Left renal cortex interstitium (tissue), 4 donors: ENCODE measurements around the gene FKBP2. TPM values are rescaled to one million over a fixed set of nuclear protein-coding genes. Genes with fewer than 3 reads are reported as not detected.

Experiments
- DNase-seq, 4 donors: peaks; one replicate each; pipeline ENCODE4 v3.0.0-alpha.2; 2013; ENCODE audit warnings: low read depth in 4 of 4, low spot score in 2 of 4, missing footprints in 1 of 4
- polyA plus RNA-seq, 4 donors: library from polyadenylated mRNA; unstranded; fragments of 120-200 nt; gene quantifications; one replicate each; pipeline ENCODE4 v1.2.1, GENCODE V29; 2013; ENCODE audit not compliant: insufficient read length in 4 of 4

FKBP2 gene
- polyA plus RNA-seq: 100 to 1,000 TPM in 2 of 4 donors, 10 to 100 TPM in 2; 94.5 to 110 (median 102) TPM

- peak; percentile 82 to 93 (median 93) for DNase-seq
These were observed at the start of gene FKBP2 for GRCh38 chr11:64240435-64241240. Gene FKBP2 (plus strand): TSS chr11:64241095. CDS start chr11:64242388, 1,293 bp downstream.

GRCh38 chr11:64192434-64192833 lies 48.5 kb upstream of the FKBP2 start:
- no peak for DNase-seq

- no peak for DNase-seq
These were observed 44.3 kb upstream of the FKBP2 start for GRCh38 chr11:64196626-64197025.

GRCh38 chr11:64198511-64198910 lies 42.4 kb upstream of the FKBP2 start:
- DNase-seq: no peak

GRCh38 chr11:64201543-64201942 lies 39.4 kb upstream of the FKBP2 start:
- DNase-seq: no peak

GRCh38 chr11:64202992-64203391 lies 37.9 kb upstream of the FKBP2 start:
- DNase-seq: no peak

- no peak for DNase-seq
These were observed 37.3 kb upstream of the FKBP2 start for GRCh38 chr11:64203421-64204079.

- DNase-seq: no peak
These were observed 36.8 kb upstream of the FKBP2 start for GRCh38 chr11:64204080-64204440.

GRCh38 chr11:64204464-64204989 lies 36.4 kb upstream of the FKBP2 start:
- DNase-seq: peak in 3 of 4 donors; percentile 72 to 84 (median 77)

- DNase-seq: no peak
These were observed 34.2 kb upstream of the FKBP2 start, which contains the start of gene FERMT3 for GRCh38 chr11:64206457-64207255. Gene FERMT3 (plus strand): TSS chr11:64206721. CDS start chr11:64207365, 644 bp downstream.

GRCh38 chr11:64207256-64208085 lies 33.4 kb upstream of the FKBP2 start:
- DNase-seq: peak in 2 of 4 donors; percentile 17 to 33

GRCh38 chr11:64208086-64208795 lies 32.7 kb upstream of the FKBP2 start:
- no peak for DNase-seq

- no peak for DNase-seq
These were observed 31.9 kb upstream of the FKBP2 start for GRCh38 chr11:64208796-64209562.

GRCh38 chr11:64209563-64209843 lies 31.4 kb upstream of the FKBP2 start:
- no peak for DNase-seq

GRCh38 chr11:64210301-64211020 lies 30.4 kb upstream of the FKBP2 start:
- no peak for DNase-seq

GRCh38 chr11:64211181-64211872 lies 29.6 kb upstream of the FKBP2 start:
- no peak for DNase-seq

GRCh38 chr11:64216879-64217278 lies 24.0 kb upstream of the FKBP2 start:
- DNase-seq: no peak
